ENCODE measurements around the gene OR10Z1. TPM values are rescaled to one million over a fixed set of nuclear protein-coding genes. Genes with fewer than 3 reads are reported as not detected.

OR10Z1 gene, protein sequence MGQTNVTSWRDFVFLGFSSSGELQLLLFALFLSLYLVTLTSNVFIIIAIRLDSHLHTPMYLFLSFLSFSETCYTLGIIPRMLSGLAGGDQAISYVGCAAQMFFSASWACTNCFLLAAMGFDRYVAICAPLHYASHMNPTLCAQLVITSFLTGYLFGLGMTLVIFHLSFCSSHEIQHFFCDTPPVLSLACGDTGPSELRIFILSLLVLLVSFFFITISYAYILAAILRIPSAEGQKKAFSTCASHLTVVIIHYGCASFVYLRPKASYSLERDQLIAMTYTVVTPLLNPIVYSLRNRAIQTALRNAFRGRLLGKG
- total RNA-seq (2021): not detected in 3 replicates
- Bru-seq, nascent RNA: not detected
- long read RNA-seq, experiment 1: 0 reads
- long read RNA-seq, experiment 2: 0 reads
- long read RNA-seq, experiment 3: 0 reads

DNA sequence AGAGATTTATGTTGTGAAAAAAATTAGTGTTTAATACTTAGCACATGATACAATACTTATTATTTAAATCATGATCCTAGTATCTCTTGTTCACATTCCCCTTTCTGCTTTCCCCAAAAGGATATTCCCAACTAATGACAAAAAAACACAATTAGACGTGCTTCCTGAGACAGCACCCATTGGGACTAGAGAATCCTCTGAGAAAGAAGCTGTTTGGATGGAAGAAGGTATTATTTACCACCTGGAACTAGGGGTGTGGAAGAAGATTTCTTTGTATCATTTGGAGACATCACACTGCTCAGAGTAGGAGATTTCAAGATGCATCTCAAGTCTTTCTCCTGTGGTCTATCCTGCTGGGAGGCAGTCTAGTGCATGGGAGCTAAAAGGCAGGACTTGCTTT is at the start of gene OR10Z1:
OR10Z1 (plus strand) TSS at position 301 of the 400 bp plus-strand sequence. CDS start 1,171 bp downstream, outside the sequence.
- Mint-ChIP-seq H3K36me3 (no peaks in the 10 kb centered on the region), H3K9me3 (no peaks in the 10 kb centered on the region), H3K4me3 (no peak within 1 kb of the TSS), H3K4me1 (peaks cover 3% of the 10 kb centered on the region; the same call in 1 of the 2 replicates), H3K27ac (no peak within 1 kb of the TSS), H3K27me3 (ENCODE audit: low read depth) (no peaks in the 10 kb centered on the region)
- DNase-seq (ENCODE audit: low spot score) (no peak), ATAC-seq (no peak)
- ChIA-PET CTCF (no interaction called here), POLR2A (no interaction called here)
- TF ChIP-seq, protein P1, sequence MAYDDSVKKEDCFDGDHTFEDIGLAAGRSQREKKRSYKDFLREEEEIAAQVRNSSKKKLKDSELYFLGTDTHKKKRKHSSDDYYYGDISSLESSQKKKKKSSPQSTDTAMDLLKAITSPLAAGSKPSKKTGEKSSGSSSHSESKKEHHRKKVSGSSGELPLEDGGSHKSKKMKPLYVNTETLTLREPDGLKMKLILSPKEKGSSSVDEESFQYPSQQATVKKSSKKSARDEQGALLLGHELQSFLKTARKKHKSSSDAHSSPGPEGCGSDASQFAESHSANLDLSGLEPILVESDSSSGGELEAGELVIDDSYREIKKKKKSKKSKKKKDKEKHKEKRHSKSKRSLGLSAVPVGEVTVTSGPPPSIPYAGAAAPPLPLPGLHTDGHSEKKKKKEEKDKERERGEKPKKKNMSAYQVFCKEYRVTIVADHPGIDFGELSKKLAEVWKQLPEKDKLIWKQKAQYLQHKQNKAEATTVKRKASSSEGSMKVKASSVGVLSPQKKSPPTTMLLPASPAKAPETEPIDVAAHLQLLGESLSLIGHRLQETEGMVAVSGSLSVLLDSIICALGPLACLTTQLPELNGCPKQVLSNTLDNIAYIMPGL (CRISPR knock-in tag; IDR thresholded peaks at IDR 0.05): no peak
- TF ChIP-seq RELA (CRISPR knock-in tag; IDR thresholded peaks at IDR 0.05; ENCODE audit: borderline replicate concordance): no peak
- no peak for TF ChIP-seq TP53 (CRISPR knock-in tag; IDR thresholded peaks at IDR 0.05)
- TF ChIP-seq NR2C2 (CRISPR knock-in tag; IDR thresholded peaks at IDR 0.05): no peak
- no peak for TF ChIP-seq EMX1 (CRISPR knock-in tag; IDR thresholded peaks at IDR 0.05)
- no peak for TF ChIP-seq SMAD3 (CRISPR knock-in tag; IDR thresholded peaks at IDR 0.05; ENCODE audit: borderline replicate concordance)

DNA sequence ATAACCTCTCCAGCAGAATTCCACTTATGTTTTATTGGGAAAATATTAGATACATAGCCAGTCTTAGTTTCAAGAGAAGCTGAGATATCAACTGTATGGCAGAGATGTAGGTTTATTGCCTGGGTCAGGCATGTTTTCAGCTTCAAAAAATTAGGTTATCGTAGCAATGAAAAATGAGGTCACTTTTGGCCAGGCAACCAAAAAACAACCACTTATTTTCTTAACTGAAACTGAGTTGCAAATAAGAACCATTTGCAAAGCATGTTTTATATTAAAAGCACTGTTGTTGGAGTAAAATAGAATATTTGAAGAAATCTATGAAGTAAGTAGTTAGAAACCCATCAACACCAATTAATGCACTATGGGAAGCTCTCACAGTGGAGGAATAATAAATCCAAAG is 45.4 kb upstream of the OR10Z1 start:
- no peaks in the 10 kb centered on the region for H3K36me3 Mint-ChIP-seq
- TF ChIP-seq, protein P2, sequence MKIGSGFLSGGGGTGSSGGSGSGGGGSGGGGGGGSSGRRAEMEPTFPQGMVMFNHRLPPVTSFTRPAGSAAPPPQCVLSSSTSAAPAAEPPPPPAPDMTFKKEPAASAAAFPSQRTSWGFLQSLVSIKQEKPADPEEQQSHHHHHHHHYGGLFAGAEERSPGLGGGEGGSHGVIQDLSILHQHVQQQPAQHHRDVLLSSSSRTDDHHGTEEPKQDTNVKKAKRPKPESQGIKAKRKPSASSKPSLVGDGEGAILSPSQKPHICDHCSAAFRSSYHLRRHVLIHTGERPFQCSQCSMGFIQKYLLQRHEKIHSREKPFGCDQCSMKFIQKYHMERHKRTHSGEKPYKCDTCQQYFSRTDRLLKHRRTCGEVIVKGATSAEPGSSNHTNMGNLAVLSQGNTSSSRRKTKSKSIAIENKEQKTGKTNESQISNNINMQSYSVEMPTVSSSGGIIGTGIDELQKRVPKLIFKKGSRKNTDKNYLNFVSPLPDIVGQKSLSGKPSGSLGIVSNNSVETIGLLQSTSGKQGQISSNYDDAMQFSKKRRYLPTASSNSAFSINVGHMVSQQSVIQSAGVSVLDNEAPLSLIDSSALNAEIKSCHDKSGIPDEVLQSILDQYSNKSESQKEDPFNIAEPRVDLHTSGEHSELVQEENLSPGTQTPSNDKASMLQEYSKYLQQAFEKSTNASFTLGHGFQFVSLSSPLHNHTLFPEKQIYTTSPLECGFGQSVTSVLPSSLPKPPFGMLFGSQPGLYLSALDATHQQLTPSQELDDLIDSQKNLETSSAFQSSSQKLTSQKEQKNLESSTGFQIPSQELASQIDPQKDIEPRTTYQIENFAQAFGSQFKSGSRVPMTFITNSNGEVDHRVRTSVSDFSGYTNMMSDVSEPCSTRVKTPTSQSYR (CRISPR knock-in tag; IDR thresholded peaks at IDR 0.05): no peak
- DNase-seq (ENCODE audit: low spot score) (no peak), ATAC-seq (no peak)
- ChIA-PET POLR2A (no interaction called here), CTCF (no interaction called here)
- no peaks in the 10 kb centered on the region for H3K4me1 Mint-ChIP-seq
- H3K9me3 Mint-ChIP-seq: peaks cover 6% of the 10 kb centered on the region
- no peaks in the 10 kb centered on the region for H3K27me3 Mint-ChIP-seq (ENCODE audit: low read depth)
- H3K4me3 Mint-ChIP-seq: no peak overlapping the region
- H3K27ac Mint-ChIP-seq: no peak overlapping the region

DNA sequence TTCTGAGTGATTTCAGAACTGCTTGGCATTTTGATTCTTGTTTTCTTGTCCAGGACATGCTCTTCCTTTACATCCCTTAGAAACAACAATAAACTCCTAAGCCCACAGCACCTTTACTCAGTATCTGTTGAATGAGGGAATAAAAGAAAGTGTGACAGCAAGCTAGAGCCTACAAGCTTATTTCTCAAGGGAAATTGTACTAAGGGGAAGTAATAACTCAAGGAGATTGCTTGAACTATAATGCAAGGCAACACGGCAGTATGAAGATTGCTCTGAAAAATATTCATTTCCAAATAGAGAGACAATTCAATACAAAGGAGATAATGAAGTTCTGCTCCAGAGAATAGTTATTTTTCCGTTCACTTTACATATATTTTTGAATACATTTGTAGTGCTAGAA is 41.2 kb upstream of the OR10Z1 start:
- Mint-ChIP-seq H3K27me3 (ENCODE audit: low read depth) (no peaks in the 10 kb centered on the region), H3K36me3 (no peaks in the 10 kb centered on the region), H3K9me3 (peaks cover 6% of the 10 kb centered on the region), H3K4me3 (no peak overlapping the region), H3K27ac (no peak overlapping the region), H3K4me1 (no peaks in the 10 kb centered on the region)
- ChIA-PET CTCF (no interaction called here), POLR2A (no interaction called here)
- no peak for DNase-seq (ENCODE audit: low spot score)
- no peak for ATAC-seq
- TF ChIP-seq NFATC4 (CRISPR knock-in tag; IDR thresholded peaks at IDR 0.05) (no peak), NFE2L1 (CRISPR knock-in tag; IDR thresholded peaks at IDR 0.05) (no peak), MYBL2 (CRISPR knock-in tag; IDR thresholded peaks at IDR 0.05) (no peak)
- TF ChIP-seq, protein P3, sequence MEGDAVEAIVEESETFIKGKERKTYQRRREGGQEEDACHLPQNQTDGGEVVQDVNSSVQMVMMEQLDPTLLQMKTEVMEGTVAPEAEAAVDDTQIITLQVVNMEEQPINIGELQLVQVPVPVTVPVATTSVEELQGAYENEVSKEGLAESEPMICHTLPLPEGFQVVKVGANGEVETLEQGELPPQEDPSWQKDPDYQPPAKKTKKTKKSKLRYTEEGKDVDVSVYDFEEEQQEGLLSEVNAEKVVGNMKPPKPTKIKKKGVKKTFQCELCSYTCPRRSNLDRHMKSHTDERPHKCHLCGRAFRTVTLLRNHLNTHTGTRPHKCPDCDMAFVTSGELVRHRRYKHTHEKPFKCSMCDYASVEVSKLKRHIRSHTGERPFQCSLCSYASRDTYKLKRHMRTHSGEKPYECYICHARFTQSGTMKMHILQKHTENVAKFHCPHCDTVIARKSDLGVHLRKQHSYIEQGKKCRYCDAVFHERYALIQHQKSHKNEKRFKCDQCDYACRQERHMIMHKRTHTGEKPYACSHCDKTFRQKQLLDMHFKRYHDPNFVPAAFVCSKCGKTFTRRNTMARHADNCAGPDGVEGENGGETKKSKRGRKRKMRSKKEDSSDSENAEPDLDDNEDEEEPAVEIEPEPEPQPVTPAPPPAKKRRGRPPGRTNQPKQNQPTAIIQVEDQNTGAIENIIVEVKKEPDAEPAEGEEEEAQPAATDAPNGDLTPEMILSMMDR (IDR thresholded peaks at IDR 0.05): no peak
- TF ChIP-seq, protein P4, sequence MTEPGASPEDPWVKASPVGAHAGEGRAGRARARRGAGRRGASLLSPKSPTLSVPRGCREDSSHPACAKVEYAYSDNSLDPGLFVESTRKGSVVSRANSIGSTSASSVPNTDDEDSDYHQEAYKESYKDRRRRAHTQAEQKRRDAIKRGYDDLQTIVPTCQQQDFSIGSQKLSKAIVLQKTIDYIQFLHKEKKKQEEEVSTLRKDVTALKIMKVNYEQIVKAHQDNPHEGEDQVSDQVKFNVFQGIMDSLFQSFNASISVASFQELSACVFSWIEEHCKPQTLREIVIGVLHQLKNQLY (CRISPR knock-in tag; IDR thresholded peaks at IDR 0.05): no peak

DNA sequence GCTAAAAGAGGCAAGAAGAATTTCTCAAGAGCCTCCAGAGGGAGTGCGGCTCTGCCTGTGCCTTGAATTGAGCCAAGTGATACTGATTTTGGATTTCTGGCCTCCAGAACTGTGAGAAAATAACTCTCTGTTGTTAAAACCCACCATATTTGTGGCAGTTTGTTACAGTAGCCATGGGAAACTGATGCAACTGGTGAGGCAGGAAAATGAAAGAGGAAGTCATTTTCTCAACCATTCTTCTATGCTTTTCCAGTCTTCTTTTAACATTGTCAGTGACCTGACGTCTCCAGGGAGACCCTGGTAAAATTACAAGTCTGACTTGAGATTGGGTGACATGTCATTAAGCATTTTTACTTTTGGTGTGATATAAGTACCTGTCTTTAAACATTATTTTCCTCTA is 40.5 kb upstream of the OR10Z1 start:
- ATAC-seq (no peak), DNase-seq (ENCODE audit: low spot score) (no peak)
- CTCF ChIA-PET: no interaction called here
- no peak for TF ChIP-seq HMGA2 (CRISPR knock-in tag; IDR thresholded peaks at IDR 0.05)
- TF ChIP-seq GTF2I (CRISPR knock-in tag; conservative IDR thresholded peaks at IDR 0.05): no peak
- TF ChIP-seq, protein P5, sequence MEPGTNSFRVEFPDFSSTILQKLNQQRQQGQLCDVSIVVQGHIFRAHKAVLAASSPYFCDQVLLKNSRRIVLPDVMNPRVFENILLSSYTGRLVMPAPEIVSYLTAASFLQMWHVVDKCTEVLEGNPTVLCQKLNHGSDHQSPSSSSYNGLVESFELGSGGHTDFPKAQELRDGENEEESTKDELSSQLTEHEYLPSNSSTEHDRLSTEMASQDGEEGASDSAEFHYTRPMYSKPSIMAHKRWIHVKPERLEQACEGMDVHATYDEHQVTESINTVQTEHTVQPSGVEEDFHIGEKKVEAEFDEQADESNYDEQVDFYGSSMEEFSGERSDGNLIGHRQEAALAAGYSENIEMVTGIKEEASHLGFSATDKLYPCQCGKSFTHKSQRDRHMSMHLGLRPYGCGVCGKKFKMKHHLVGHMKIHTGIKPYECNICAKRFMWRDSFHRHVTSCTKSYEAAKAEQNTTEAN (CRISPR knock-in tag; IDR thresholded peaks at IDR 0.05): no peak
- no peak for TF ChIP-seq SMAD4 (CRISPR knock-in tag; IDR thresholded peaks at IDR 0.05)
- no peak for TF ChIP-seq NR3C1 (CRISPR knock-in tag; conservative IDR thresholded peaks at IDR 0.05; ENCODE audit: low read depth)
- TF ChIP-seq, protein P1 (CRISPR knock-in tag; IDR thresholded peaks at IDR 0.05): no peak
- no peaks in the 10 kb centered on the region for H3K4me1 Mint-ChIP-seq
- H3K27ac Mint-ChIP-seq: no peak overlapping the region
- no peak overlapping the region for H3K4me3 Mint-ChIP-seq
- POLR2A ChIA-PET: no interaction called here
- peaks cover 6% of the 10 kb centered on the region for H3K9me3 Mint-ChIP-seq
- no peaks in the 10 kb centered on the region for H3K36me3 Mint-ChIP-seq
- H3K27me3 Mint-ChIP-seq (ENCODE audit: low read depth): no peaks in the 10 kb centered on the region
